SK-N-SH treated with all-trans-retinoic acid at 6 μM for 48 hours (cell line): ENCODE data around the gene PLCB1.

Experiments used
- ATAC-seq: fragments of 200-7000 bp; cut with Tn5 transposase; 3 replicates; pipeline ENCODE4 v1.9.1; 2020; ENCODE audit warnings: mild to moderate bottlenecking, moderate library complexity
- ESRRG ChIP-seq: fragments of 250-450 bp; sonication (Bioruptor Pico); IDR thresholded peaks from 2 replicates; pipeline ENCODE4 v1.6.1; 2021; ENCODE audit warnings: mild to moderate bottlenecking
- ISL1 ChIP-seq: fragments of 250-450 bp; sonication (Bioruptor Pico); IDR thresholded peaks from 2 replicates; pipeline ENCODE4 v2.1.2; 2022; ENCODE audit warnings: mild to moderate bottlenecking, moderate library complexity
- PPARA ChIP-seq: fragments of 250-450 bp; sonication (Bioruptor Pico); IDR thresholded peaks from 2 replicates; pipeline ENCODE4 v1.5.0; 2020; ENCODE audit warnings: mild to moderate bottlenecking, borderline replicate concordance
- SNAI2 ChIP-seq: fragments of 250-450 bp; sonication (Bioruptor Pico); IDR thresholded peaks from 2 replicates; pipeline ENCODE4 v1.5.0; 2020; ENCODE audit warnings: mild to moderate bottlenecking, moderate library complexity
- TCF4 ChIP-seq: fragments of 250-450 bp; sonication (Bioruptor Pico); IDR thresholded peaks from 2 replicates; pipeline ENCODE4 v1.8.0; 2021; ENCODE audit warnings: mild to moderate bottlenecking, moderate library complexity, borderline replicate concordance
- TOX ChIP-seq: fragments of 250-450 bp; sonication (Bioruptor Pico); IDR thresholded peaks from 2 replicates; pipeline ENCODE4 v1.8.0; 2021; ENCODE audit warnings: mild to moderate bottlenecking, moderate library complexity, borderline replicate concordance
- ZC3H10 ChIP-seq: fragments of 250-450 bp; sonication (Bioruptor Pico); IDR thresholded peaks from 2 replicates; pipeline ENCODE4 v1.5.1; 2021; ENCODE audit warnings: mild to moderate bottlenecking, moderate library complexity
- ZFP3 ChIP-seq: fragments of 250-450 bp; sonication (Bioruptor Pico); IDR thresholded peaks from 2 replicates; pipeline ENCODE4 v1.5.0; 2020; ENCODE audit warnings: mild to moderate bottlenecking, moderate library complexity
- ZFP30 ChIP-seq: fragments of 450-650 bp; formaldehyde crosslinking; IDR thresholded peaks from 2 replicates; pipeline ENCODE4 v1.5.0; 2022; ENCODE audit warnings: mild to moderate bottlenecking, moderate library complexity
- ZNF565 ChIP-seq: fragments of 450-650 bp; formaldehyde crosslinking; conservative IDR thresholded peaks from 2 replicates; pipeline ENCODE4 v1.5.0; 2020; ENCODE audit warnings: low read depth, mild to moderate bottlenecking, moderate library complexity
- ZNF8 ChIP-seq: fragments of 450-650 bp; formaldehyde crosslinking; IDR thresholded peaks from 2 replicates; pipeline ENCODE4 v1.5.0; 2020; ENCODE audit warnings: mild to moderate bottlenecking, moderate library complexity
- TF ChIP-seq, protein P1 (sequence below): fragments of 250-450 bp; sonication (Bioruptor Pico); IDR thresholded peaks from 2 replicates; pipeline ENCODE4 v1.5.0; 2020; ENCODE audit warnings: mild to moderate bottlenecking, moderate library complexity
- TF ChIP-seq, protein P2 (sequence below): fragments of 250-450 bp; sonication (Bioruptor Pico); IDR thresholded peaks from 2 replicates; pipeline ENCODE4 v1.8.0; 2020; ENCODE audit warnings: mild to moderate bottlenecking, moderate library complexity, borderline replicate concordance
- TF ChIP-seq, protein P3 (sequence below): fragments of 250-450 bp; sonication (Bioruptor Pico); IDR thresholded peaks from 2 replicates; pipeline ENCODE4 v1.8.0; 2021; ENCODE audit warnings: low read depth, mild to moderate bottlenecking, moderate library complexity, borderline replicate concordance
- TF ChIP-seq, protein P4 (sequence below): fragments of 250-450 bp; sonication (Bioruptor Pico); IDR thresholded peaks from 2 replicates; pipeline ENCODE4 v1.5.1; 2021; ENCODE audit warnings: mild to moderate bottlenecking, moderate library complexity
- TF ChIP-seq, protein P5 (sequence below): fragments of 250-450 bp; sonication (Bioruptor Pico); IDR thresholded peaks from 2 replicates; pipeline ENCODE4 v1.5.1; 2020; ENCODE audit warnings: low read depth, mild to moderate bottlenecking, moderate library complexity

The PLCB1 gene

DNA sequence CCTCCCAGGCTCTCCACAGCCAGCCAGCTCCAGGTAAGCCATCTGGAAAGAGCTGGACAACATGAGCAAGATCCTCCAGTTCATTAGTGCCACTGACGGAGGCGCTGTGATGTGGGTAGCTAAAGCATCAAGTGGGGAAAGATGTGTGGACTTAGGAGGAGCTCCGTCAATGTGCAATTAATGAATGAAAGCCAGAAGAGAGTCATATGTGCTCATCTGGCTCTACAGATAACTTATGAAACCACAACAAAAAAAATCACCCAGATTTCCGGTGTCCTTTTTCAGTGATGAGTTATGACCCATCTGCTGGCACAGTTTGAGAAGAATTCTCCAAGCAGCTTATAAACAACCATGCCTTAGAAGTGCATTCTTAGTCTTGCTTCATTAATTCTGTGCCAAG, 625.1 kb downstream of the PLCB1 start:
- TF ChIP-seq TOX (CRISPR knock-in tag) (0 out of 2 replicates have a peak, but pooled peaks have one; percentile 32), ESRRG (no peak)
- ATAC-seq, result peak; percentile 74

DNA sequence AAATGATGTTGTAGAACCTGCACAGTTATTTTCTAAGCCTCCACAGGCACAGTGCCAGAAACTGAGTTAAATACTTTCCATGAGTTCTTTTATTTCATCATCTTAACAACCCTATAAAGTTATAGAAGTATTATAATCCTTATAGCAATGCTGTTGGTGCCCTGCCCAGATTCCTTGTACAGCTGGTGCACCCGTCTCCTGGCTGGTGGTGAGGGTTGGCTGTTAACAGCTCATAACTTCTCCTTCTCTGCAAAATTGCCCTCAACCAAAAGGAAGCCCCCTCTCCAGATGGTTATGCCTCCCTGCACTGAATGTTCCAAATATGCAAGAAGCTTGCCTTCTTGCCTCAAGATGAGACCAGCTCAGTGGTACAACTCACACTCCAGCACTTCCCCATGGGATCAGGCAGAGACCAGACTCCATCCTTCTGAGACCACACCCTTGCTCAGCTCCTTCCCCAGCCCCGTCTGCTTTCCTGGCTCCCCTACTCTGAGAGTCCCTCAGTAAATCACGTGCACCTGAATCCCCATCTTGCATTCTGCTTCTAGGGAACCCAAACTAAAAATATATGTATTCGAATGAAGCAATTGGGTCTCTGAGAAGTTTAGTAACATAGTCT, 632.4 kb downstream of the PLCB1 start:
- TF ChIP-seq ISL1 (CRISPR knock-in tag) (no peak), ESRRG (no peak), ZFP3 (CRISPR knock-in tag) (no peak)
- TF ChIP-seq, protein P1, sequence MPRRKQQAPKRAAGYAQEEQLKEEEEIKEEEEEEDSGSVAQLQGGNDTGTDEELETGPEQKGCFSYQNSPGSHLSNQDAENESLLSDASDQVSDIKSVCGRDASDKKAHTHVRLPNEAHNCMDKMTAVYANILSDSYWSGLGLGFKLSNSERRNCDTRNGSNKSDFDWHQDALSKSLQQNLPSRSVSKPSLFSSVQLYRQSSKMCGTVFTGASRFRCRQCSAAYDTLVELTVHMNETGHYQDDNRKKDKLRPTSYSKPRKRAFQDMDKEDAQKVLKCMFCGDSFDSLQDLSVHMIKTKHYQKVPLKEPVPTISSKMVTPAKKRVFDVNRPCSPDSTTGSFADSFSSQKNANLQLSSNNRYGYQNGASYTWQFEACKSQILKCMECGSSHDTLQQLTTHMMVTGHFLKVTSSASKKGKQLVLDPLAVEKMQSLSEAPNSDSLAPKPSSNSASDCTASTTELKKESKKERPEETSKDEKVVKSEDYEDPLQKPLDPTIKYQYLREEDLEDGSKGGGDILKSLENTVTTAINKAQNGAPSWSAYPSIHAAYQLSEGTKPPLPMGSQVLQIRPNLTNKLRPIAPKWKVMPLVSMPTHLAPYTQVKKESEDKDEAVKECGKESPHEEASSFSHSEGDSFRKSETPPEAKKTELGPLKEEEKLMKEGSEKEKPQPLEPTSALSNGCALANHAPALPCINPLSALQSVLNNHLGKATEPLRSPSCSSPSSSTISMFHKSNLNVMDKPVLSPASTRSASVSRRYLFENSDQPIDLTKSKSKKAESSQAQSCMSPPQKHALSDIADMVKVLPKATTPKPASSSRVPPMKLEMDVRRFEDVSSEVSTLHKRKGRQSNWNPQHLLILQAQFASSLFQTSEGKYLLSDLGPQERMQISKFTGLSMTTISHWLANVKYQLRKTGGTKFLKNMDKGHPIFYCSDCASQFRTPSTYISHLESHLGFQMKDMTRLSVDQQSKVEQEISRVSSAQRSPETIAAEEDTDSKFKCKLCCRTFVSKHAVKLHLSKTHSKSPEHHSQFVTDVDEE, result no peak
- TF ChIP-seq, protein P2, sequence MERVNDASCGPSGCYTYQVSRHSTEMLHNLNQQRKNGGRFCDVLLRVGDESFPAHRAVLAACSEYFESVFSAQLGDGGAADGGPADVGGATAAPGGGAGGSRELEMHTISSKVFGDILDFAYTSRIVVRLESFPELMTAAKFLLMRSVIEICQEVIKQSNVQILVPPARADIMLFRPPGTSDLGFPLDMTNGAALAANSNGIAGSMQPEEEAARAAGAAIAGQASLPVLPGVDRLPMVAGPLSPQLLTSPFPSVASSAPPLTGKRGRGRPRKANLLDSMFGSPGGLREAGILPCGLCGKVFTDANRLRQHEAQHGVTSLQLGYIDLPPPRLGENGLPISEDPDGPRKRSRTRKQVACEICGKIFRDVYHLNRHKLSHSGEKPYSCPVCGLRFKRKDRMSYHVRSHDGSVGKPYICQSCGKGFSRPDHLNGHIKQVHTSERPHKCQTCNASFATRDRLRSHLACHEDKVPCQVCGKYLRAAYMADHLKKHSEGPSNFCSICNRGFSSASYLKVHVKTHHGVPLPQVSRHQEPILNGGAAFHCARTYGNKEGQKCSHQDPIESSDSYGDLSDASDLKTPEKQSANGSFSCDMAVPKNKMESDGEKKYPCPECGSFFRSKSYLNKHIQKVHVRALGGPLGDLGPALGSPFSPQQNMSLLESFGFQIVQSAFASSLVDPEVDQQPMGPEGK (CRISPR knock-in tag), result no peak
- TF ChIP-seq, protein P3, sequence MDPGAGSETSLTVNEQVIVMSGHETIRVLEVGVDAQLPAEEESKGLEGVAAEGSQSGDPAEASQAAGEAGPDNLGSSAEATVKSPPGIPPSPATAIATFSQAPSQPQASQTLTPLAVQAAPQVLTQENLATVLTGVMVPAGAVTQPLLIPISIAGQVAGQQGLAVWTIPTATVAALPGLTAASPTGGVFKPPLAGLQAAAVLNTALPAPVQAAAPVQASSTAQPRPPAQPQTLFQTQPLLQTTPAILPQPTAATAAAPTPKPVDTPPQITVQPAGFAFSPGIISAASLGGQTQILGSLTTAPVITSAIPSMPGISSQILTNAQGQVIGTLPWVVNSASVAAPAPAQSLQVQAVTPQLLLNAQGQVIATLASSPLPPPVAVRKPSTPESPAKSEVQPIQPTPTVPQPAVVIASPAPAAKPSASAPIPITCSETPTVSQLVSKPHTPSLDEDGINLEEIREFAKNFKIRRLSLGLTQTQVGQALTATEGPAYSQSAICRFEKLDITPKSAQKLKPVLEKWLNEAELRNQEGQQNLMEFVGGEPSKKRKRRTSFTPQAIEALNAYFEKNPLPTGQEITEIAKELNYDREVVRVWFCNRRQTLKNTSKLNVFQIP (CRISPR knock-in tag), result no peak
- TF ChIP-seq, protein P4, sequence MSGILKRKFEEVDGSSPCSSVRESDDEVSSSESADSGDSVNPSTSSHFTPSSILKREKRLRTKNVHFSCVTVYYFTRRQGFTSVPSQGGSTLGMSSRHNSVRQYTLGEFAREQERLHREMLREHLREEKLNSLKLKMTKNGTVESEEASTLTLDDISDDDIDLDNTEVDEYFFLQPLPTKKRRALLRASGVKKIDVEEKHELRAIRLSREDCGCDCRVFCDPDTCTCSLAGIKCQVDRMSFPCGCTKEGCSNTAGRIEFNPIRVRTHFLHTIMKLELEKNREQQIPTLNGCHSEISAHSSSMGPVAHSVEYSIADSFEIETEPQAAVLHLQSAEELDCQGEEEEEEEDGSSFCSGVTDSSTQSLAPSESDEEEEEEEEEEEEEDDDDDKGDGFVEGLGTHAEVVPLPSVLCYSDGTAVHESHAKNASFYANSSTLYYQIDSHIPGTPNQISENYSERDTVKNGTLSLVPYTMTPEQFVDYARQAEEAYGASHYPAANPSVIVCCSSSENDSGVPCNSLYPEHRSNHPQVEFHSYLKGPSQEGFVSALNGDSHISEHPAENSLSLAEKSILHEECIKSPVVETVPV (CRISPR knock-in tag), result no peak
- TF ChIP-seq, all 23 proteins: peak for 0

DNA sequence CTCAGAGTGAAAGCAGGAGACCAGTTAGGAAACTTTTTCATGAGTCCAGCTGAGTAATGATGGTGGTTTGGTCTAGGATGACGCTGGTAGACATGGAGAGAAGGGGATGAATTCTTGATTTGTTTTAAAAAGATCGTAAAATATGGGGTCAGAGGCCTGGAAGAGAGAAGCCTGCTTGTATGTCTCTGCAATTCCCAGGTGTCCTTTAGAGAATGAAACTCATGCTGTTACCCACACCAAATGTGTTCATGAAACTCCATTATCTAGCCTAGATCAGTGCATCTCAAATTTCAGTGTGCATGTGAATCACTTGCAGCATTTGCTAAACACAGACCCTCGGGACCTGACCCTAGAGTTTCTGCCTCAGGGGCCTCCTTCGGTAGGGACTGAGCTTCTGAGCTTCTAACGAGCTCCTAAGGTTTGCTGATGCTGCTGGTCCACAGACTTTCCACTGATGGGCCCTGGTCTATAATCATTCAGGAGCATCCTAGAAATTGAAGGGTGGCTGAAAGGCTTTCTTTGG, 634.9 kb downstream of the PLCB1 start:
- no peak for TF ChIP-seq ZFP30
- TF ChIP-seq, protein P5, sequence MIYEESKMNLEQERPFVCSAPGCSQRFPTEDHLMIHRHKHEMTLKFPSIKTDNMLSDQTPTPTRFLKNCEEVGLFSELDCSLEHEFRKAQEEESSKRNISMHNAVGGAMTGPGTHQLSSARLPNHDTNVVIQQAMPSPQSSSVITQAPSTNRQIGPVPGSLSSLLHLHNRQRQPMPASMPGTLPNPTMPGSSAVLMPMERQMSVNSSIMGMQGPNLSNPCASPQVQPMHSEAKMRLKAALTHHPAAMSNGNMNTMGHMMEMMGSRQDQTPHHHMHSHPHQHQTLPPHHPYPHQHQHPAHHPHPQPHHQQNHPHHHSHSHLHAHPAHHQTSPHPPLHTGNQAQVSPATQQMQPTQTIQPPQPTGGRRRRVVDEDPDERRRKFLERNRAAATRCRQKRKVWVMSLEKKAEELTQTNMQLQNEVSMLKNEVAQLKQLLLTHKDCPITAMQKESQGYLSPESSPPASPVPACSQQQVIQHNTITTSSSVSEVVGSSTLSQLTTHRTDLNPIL (CRISPR knock-in tag), result no peak
- TF ChIP-seq TOX (CRISPR knock-in tag), result no peak
- TF ChIP-seq PPARA, result no peak
- TF ChIP-seq, protein P1, result no peak
- no peak for TF ChIP-seq ZC3H10 (CRISPR knock-in tag)
- no peak for TF ChIP-seq SNAI2 (CRISPR knock-in tag)
- no peak for TF ChIP-seq ESRRG
- TF ChIP-seq TCF4 (CRISPR knock-in tag), result no peak
- no peak for ATAC-seq

More for the DNA sequence above, 632.4 kb downstream of the PLCB1 start:
- ATAC-seq, result no peak; the same call in 2 of the 3 replicates

DNA sequence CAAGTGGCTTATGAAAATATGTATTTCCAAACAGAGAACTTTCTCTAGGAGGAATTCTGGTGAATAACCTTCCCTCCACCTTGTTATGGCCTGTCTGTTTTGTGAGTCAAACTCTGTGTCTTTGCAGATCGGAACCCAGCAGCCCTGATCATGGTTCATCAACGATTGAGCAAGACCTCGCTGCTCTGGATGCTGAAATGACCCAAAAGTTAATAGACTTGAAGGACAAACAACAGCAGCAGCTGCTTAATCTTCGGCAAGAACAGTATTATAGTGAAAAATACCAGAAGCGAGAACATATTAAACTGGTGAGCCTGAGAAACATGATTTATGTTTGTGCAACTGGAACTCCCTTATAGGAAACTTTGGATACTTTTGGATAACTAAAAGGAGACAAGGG, 642.3 kb downstream of the PLCB1 start:
- TF ChIP-seq ZFP3 (CRISPR knock-in tag) (no peak), ZNF565 (CRISPR knock-in tag) (no peak), ZNF8 (CRISPR knock-in tag) (no peak), PPARA (no peak)
- TF ChIP-seq, protein P3 (CRISPR knock-in tag), result no peak
- ATAC-seq, result no peak
